ENCODE results near the gene ZDHHC14.

ZDHHC14 gene

GRCh38 chr6:157597461-157598312 is 216.7 kb downstream of the ZDHHC14 start:
- DNase-seq (ENCODE audit: low read depth): no peak

DNA sequence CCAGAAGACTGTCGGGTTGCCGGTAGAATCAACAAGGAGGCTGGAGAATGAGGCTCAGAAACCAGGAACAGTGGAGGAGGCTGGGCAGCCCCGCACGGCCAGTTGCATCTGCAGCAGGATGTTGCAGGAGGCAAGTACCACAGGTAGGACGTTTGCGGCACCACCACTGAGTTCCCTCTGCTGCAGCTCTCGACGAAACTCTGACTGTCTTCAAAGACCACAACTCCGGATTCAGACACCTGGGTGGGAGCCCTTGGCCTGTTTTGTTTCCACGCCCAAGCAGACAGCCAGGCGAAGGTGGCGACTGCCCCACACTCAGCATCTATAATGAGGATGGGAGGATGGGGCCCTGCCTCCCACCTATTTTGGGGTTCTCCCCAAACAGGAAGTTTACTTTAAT is 218.2 kb downstream of the ZDHHC14 start:
- DNase-seq (ENCODE audit: low read depth): no peak

DNA sequence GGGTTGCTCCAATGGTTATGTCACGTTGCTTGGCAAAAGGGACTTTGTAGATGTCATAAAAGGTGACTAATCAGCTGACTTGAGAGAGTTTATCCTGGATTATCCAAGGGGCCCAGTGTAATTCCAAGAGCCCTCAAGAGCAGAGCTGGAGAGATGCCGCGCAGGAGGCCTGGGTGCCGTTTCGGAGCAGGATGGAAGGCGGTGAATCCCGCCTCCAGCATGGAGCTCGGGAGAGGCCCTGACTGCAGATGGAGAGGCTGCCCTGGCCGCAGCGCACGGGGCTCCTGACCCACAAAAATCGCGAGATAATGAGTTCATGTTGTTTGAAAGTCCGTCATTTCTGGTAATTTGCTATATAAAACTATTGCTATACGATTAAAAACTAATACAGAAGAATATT is 219.8 kb downstream of the ZDHHC14 start:
- DNase-seq (ENCODE audit: low read depth): no peak

DNA sequence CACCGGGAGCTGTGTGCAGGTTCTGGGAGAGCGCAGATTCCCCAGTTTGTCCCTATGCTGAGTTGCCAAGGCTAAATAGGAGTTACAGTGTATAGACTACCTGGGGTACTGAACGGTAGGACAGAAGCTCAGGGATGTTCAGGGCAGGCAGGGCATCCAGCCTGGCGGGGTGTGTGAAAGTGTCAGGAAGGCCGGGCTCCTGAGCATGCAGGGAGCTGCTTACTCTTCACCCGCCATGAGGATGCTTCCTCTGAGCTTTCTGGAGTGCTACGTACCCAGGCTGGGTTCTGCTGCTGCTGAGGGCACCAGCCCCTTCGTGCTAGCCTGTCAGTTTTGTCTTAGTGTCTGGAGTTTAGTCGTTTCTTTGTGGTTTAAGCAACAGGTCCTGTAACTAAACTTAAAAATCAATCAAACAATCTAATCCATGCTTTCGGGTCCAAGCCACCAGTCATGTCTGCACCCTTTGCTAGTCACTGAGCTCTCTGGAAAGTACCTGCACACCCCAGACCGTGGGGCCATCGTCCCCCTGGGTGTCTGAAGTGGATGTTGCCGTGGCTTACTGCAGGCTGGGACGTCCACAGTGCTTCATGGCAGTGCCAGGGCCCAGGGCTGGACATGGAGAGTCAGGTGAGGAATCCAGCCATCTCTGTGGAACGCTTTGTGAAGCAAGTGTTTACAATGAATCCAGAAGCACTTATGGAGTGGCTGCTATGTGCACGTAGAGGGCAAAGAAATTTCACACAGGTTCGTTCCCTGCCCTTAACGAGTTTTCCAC is 221.7 kb downstream of the ZDHHC14 start:
- DNase-seq (ENCODE audit: low read depth): no peak

- no peak for DNase-seq (ENCODE audit: low read depth)
These were observed 222.4 kb downstream of the ZDHHC14 start for GRCh38 chr6:157603314-157603940.

DNA sequence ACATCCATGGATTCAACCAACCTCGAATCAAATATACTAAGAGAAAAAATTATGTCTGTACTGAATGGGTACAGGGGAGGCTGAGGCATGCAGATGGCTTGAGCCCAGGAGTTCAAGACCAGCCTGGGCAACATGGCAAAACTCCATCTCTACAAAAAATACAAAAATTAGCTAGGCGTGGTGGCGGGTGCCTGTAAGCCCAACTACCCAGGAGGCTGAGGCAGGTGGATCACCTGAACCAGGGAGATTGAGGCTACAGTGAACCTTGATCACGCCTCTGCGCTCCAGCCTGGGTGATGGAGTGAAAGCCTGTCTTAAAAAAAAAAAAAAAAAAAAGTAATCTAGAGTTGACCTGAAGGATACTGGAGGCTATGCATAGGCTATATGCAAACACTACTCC is 223.0 kb downstream of the ZDHHC14 start:
- no peak for DNase-seq (ENCODE audit: low read depth)

- DNase-seq (ENCODE audit: low read depth): no peak
These were observed 223.8 kb downstream of the ZDHHC14 start for GRCh38 chr6:157604816-157605215.

- no peak for DNase-seq (ENCODE audit: low read depth)
These were observed 224.5 kb downstream of the ZDHHC14 start for GRCh38 chr6:157605484-157605883.

- DNase-seq (ENCODE audit: low read depth): no peak
These were observed 225.5 kb downstream of the ZDHHC14 start for GRCh38 chr6:157606516-157606915.

- DNase-seq (ENCODE audit: low read depth): no peak
These were observed 226.5 kb downstream of the ZDHHC14 start for GRCh38 chr6:157607317-157608109.

GRCh38 chr6:157608221-157609075 is 227.5 kb downstream of the ZDHHC14 start:
- DNase-seq (ENCODE audit: low read depth): no peak

- no peak for DNase-seq (ENCODE audit: low read depth)
These were observed 228.1 kb downstream of the ZDHHC14 start for GRCh38 chr6:157609117-157609516.

GRCh38 chr6:157609556-157609955 is 228.6 kb downstream of the ZDHHC14 start:
- DNase-seq (ENCODE audit: low read depth): no peak

DNA sequence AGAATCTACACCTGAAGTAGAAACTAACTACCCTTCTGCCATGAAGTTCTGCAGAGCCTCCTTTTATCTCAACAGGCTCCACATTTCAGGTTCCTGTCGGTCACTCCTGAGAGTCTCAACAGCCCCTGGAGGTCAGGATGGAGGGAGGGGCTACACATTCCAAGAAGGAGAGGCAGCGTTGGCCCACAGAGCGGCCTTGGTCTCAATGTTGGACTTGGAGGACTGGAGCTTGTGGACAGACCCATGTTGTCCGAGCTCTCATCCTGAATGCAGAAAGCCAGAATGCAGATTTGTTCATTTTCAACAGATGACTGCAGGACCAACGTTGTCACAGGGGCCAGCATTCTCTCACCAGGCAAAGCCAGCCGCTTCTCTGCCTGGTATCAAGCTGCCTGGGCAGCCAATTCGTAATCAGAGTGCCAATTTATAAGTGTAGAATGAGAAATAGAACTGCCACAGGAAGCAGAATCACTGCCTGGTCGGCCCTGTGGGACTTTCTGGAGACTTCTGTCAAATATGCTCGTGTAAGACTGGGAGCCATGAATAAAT is 229.5 kb downstream of the ZDHHC14 start:
- no peak for DNase-seq (ENCODE audit: low read depth)

GRCh38 chr6:157611406-157611805 is 230.4 kb downstream of the ZDHHC14 start:
- DNase-seq (ENCODE audit: low read depth): no peak

DNA sequence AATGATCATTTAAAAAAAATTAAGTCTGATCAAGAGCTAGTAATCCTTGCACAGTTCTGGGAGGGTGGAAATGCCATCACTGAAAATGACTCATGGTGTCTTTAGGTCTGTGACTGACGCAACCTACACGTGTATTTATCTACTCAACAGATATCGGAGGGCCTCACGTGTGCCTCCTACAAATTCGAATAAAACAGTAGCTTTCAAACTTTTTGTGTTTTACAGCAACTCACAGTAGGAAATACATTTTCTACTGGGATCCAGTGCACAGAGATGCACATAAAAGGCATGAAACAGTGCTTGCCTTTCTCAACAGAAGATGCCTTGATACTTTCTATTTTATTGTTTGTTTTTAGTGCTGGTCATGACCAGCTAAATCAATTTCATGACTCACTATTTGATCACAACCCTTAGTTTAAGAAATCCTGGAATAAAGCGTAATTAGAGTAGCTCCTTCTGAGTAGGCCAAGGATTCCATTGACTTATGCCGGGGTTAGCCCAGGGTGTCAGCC is 232.1 kb downstream of the ZDHHC14 start:
- DNase-seq (ENCODE audit: low read depth): no peak

GRCh38 chr6:157614026-157614568 is 233.1 kb downstream of the ZDHHC14 start:
- DNase-seq (ENCODE audit: low read depth): no peak

- DNase-seq (ENCODE audit: low read depth): no peak
These were observed 234.4 kb downstream of the ZDHHC14 start for GRCh38 chr6:157615420-157615769.

DNA sequence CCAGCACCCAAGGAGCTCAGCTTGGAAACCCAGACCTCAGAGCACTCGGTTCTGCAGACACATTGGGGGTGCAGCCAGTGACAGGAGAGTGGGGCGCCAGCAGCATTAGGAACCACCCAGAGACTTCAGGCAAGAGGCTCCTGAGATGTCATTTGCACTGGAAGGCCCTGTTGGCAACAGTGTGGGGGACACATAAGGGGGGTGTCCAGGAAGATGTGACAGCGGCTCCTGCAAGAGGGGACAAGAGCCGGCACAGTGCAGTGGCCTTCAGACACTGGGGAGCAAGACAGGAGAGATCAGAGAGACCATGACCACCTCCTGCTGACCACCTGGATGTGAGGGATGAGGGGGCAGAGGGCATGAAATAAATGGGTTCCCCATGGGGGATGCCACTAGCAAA is 235.0 kb downstream of the ZDHHC14 start:
- DNase-seq (ENCODE audit: low read depth): no peak

DNA sequence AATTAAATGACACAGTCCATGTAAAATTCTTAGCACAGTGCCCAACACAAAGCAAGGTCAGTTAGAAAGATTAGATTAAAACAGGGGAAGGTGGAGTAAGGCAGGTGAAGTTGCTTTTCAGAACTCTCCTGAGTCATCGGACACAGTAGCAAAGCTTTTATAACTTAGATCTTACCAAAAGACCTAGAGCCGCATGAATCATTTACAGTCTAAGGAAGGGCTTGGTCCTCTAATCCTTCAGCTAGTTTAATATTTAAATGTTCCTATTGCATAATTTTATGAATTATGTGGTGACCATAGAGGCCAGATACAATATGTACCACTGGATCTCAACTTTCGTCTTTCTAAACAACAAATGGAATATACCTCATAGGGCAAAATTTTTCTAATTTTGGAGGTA is 240.0 kb downstream of the ZDHHC14 start:
- DNase-seq (ENCODE audit: low read depth): no peak
